Measurements from ENCODE around the gene CDCA5.
"Not testable (repeated sequence)": the region's sequence is repeated elsewhere in the genome, so short reads cannot be mapped to it uniquely, and the experiment has no call there.

CDCA5 gene

DNA sequence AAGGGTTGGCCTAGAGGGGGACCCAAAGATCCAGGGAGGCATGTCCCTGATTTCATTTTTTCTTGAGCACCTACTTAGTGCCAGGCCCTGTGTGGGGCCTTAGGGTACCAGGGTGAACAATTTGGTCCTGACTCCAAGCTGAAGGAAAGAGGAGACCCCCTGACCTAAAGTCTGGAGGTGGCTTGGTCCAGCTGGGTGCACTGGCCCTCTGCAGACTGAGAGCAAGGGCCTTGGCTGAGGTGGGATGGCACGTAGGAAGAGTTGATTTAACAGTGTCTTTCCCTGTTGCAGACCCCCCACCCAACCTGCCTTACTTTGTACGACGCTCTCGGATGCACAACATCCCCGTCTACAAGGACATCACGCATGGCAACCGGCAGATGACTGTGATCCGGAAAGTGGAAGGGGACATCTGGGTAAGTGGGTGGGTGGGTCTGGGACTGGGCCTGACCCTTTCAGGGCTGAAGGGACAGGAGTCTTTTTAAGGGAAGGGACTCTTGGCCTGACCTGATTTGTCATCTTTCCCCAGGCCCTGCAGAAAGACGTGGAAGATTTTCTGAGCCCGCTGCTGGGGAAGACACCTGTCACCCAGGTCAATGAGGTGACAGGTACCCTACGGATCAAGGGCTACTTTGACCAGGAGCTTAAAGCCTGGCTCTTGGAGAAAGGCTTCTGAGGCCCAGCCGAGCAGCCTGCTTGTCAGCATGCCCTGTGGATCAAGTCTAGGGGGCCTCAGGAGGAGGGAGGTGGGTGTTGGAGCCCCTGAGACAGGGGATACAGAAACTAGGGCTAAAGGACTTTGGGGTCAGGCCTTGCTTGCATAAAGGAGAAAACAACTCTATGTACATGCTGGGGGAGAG, 41.6 kb upstream of the CDCA5 start:
- TF ChIP-seq POLR2A (IDR thresholded peaks at IDR 0.05; ENCODE audit: low read depth, low read length): no peak
- FAIRE-seq (no peak), DNase-seq (ENCODE audit: insufficient read length, low spot score) (no peak)

DNA sequence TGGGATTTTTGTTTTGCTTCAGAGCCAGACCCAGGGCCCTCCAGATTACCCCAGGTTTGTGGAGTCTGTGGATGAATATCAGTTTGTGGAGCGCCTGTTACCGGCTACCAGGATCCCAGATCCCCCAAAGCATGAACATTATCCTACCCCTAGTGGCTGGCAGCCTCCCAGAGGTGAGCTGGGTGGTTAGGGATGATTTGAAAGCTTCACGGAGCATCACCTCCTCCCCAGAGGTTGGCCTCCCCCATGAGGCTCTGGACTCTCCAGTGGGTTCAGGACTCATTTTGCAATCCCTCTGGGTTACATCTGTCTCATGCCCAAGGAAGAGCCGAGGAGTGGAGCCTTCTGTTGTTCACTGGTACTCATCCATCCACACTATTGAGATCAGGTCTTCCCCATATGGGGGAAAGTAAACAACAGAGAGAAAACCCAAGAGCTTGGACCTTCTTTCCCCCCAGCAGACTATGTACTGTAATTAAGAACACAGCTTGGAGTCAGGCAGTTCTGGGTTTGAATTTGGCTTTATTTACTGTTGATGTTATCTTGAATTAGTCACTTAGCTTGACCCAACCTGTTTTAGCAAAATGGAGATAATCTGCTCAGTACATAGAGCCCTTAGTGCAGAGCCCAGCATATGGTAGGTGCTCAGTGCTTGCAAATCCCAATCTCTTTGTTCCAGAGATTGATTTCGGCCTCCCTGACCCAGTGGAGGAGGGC, 40.8 kb upstream of the CDCA5 start:
- DNase-seq (ENCODE audit: insufficient read length, low spot score) (no peak), FAIRE-seq (no peak)
- no peak for TF ChIP-seq POLR2A (IDR thresholded peaks at IDR 0.05; ENCODE audit: low read depth, low read length)

GRCh38 chr11:65121865-65122696, 38.2 kb upstream of the CDCA5 start, which contains the start of the genes FAU and MRPL49:
Gene FAU (minus strand): TSS chr11:65122134. CDS start chr11:65121813, 321 bp downstream.
Gene MRPL49 (plus strand): TSS chr11:65122321. CDS start chr11:65122347, 26 bp downstream.
- FAIRE-seq (peak; percentile 6), DNase-seq (ENCODE audit: insufficient read length, low spot score) (peak; percentile 97)
- TF ChIP-seq POLR2A (IDR thresholded peaks at IDR 0.05; ENCODE audit: low read depth, low read length): peak; percentile 97

DNA sequence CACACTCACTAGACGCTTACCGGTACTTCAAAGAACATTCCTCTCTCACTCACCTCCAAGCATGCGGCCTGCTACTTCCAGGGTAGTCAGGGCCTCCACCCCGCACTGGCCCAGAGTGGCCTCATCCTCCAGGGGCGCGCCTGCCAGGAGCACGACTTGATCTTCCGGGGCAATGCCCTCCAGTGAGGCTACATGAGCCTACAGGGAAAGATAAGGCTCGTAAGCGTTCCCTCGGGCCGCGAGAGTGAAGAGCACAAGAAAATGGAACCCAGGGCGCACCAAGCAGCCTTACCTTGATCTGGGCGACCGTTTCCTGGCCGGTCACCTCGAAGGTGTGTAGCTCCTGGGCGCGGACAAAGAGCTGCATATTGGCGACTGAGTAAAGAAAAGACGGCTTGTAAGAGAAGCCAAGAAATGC, 37.6 kb upstream of the CDCA5 start:
- TF ChIP-seq POLR2A (IDR thresholded peaks at IDR 0.05; ENCODE audit: low read depth, low read length): no peak
- DNase-seq (ENCODE audit: insufficient read length, low spot score) (no peak), FAIRE-seq (no peak)

DNA sequence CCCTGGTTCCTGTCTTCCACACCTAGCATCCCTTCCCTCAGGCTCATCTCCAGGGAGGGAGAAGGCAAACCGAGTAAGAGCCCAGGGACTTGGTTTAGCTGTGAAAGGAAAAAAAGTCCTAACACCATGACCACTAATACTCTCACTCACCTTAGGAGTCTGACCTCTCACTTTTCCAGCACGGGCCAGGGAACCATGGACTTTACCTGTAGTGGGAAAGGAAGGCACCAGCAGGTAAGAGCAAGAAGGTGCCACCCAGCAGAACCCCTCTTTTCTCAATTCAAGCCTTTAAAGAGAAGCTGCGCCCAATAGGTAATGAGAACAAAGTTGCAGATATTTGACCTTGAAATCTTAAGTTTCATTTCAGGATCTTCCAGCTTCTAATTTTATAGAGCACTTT, 37.0 kb upstream of the CDCA5 start:
- DNase-seq (ENCODE audit: insufficient read length, low spot score) (no peak), FAIRE-seq (no peak)
- no peak for TF ChIP-seq POLR2A (IDR thresholded peaks at IDR 0.05; ENCODE audit: low read depth, low read length)

- DNase-seq (ENCODE audit: insufficient read length, low spot score) (no peak), FAIRE-seq (no peak)
- no peak for TF ChIP-seq POLR2A (IDR thresholded peaks at IDR 0.05; ENCODE audit: low read depth, low read length)
These were observed 35.8 kb upstream of the CDCA5 start for GRCh38 chr11:65119670-65119995.

GRCh38 chr11:65118891-65119669, 35.2 kb upstream of the CDCA5 start:
- FAIRE-seq; DNase-seq (ENCODE audit: insufficient read length, low spot score): not testable (repeated sequence)

DNA sequence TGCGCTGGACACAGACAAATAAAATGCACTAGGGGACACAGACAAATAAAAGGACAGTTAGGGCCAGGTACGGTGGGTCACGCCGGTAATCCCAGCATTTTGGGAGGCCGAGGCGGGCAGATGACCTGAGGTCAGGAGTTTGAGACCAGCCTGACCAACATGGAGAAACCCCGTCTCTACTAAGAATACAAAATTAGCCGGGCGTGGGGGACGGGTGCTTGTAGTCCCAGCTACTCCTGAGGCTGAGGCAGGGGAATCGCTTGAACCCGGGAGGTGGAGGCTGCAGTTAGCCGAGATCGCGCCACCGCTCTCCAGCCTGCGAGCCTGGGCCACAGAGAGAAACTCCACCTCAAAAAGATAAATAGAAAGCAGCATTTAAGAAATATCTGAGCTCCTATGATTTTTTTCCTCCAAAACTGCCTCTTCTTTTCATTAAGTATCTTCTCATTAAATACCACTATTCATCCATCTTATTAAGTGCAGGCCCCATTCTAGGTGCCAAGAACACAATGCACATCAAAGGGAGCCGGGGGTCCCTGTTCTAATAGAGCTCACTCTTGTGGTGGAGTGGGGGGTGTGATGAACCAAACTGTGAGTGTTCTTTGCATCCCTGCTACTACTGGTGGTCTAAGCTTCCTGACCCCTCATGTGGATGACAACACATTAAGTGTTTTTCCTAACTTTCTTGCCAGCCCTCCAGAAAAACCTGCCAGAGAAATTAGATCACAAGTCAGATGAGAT, 34.4 kb upstream of the CDCA5 start:
- DNase-seq (ENCODE audit: insufficient read length, low spot score) (no peak), FAIRE-seq (no peak)
- TF ChIP-seq POLR2A (IDR thresholded peaks at IDR 0.05; ENCODE audit: low read depth, low read length): no peak

DNA sequence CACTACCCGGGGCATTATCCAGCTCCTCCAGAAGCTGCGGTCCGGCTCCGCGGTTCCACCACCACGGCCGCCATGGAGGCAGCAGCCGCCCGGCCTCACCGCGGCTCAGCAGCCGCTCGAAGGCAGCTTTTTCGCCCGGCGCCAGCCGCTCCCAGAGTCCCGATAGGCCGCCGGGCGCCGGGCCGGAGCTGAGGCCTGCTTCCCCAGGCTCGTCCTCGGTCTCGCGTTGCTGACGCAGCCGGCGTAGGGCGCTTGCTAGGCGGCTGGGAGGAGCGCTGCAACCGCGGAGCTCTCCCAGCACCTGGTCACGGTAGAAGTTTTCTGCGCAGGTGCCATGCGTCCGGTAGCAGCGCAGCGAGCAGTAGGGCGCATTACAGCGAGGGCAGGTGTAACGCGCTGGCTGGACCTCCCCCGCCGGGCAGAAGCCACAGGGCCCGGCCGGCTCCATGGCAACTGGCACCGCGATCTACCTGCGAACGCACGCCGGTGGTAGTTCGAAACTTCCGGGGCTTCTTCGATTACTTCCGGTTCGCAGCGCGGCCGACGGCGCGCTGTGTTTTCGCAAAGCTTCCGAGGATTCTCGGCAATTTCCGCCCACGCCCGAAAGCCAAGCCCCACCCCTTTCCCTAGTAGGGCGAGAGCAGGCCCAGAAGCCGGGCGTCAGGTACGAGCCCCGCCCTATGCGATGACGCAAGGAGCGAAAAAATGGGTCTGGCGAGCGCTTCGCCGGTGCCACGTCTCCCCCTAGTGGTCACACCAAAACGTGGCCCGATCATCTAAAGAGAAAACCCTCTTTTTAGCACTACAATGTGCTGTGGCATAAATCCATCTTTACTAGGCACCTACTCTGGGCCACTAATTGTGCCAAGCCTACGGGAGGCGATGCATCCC, 33.6 kb upstream of the CDCA5 start, which contains the start of gene ZNHIT2:
TSS of gene ZNHIT2 (minus strand) at position 496 of the 891 bp plus-strand sequence. CDS start at position 448, 48 bp downstream.
- FAIRE-seq: peak; percentile 20
- peak; percentile 71 for TF ChIP-seq POLR2A (IDR thresholded peaks at IDR 0.05; ENCODE audit: low read depth, low read length)
- peak; percentile 92 for DNase-seq (ENCODE audit: insufficient read length, low spot score)

- TF ChIP-seq POLR2A (IDR thresholded peaks at IDR 0.05; ENCODE audit: low read depth, low read length): no peak
- FAIRE-seq: no peak
These were observed 32.7 kb upstream of the CDCA5 start for GRCh38 chr11:65116370-65117205.

More at GRCh38 chr11:65116370-65117205, 32.7 kb upstream of the CDCA5 start:
- no peak for DNase-seq (ENCODE audit: insufficient read length, low spot score)
